Jurkat, Clone E6-1 (cell line): ENCODE measurements around the gene KCNH1.
"Not testable (repeated sequence)": the region's sequence is repeated elsewhere in the genome, so short reads cannot be mapped to it uniquely, and the experiment has no call there.

Source experiments
- DNase-seq: peaks from one replicate; pipeline ENCODE4 v3.0.0-alpha.2; 2011; ENCODE audit warnings: low read depth, low spot score
- H3K4me3 ChIP-seq: 2 replicates; pipeline ENCODE4 v1.5.1; 2011; ENCODE audit warnings: mild to moderate bottlenecking, low read length, control low read depth, moderate library complexity

KCNH1 gene

GRCh38 chr1:210684466-210685294 is 449.3 kb downstream of the KCNH1 start:
- H3K4me3 ChIP-seq = no peak overlapping the region
- no peak for DNase-seq

- DNase-seq = no peak
- no peak overlapping the region for H3K4me3 ChIP-seq
Observed at GRCh38 chr1:210683403-210684047, 450.4 kb downstream of the KCNH1 start.

GRCh38 chr1:210681158-210681557 is 452.8 kb downstream of the KCNH1 start:
- H3K4me3 ChIP-seq = no peak overlapping the region
- DNase-seq = no peak

- DNase-seq = no peak
- H3K4me3 ChIP-seq = no peak overlapping the region
Observed at GRCh38 chr1:210678306-210678705, 455.6 kb downstream of the KCNH1 start.

- H3K4me3 ChIP-seq = no peak overlapping the region
Observed at GRCh38 chr1:210677533-210677932, 456.4 kb downstream of the KCNH1 start.

GRCh38 chr1:210676539-210676938 is 457.4 kb downstream of the KCNH1 start:
- DNase-seq = no peak
- no peak overlapping the region for H3K4me3 ChIP-seq

More at GRCh38 chr1:210677533-210677932, 456.4 kb downstream of the KCNH1 start:
- no peak for DNase-seq

- no peak for DNase-seq
- H3K4me3 ChIP-seq = no peak overlapping the region
Observed at GRCh38 chr1:210674151-210674550, 459.8 kb downstream of the KCNH1 start.

GRCh38 chr1:210669951-210670350 is 464.0 kb downstream of the KCNH1 start:
- no peak for DNase-seq
- H3K4me3 ChIP-seq = no peak overlapping the region

- no peak for DNase-seq
- no peak overlapping the region for H3K4me3 ChIP-seq
Observed at GRCh38 chr1:210663730-210664573, 470.0 kb downstream of the KCNH1 start.

- no peak overlapping the region for H3K4me3 ChIP-seq
- DNase-seq = no peak
Observed at GRCh38 chr1:210662291-210663050, 471.5 kb downstream of the KCNH1 start.

GRCh38 chr1:210661520-210661919 is 472.4 kb downstream of the KCNH1 start:
- not testable (repeated sequence) for DNase-seq, H3K4me3 ChIP-seq

GRCh38 chr1:210657806-210658205 is 476.1 kb downstream of the KCNH1 start:
- DNase-seq = no peak
- H3K4me3 ChIP-seq = no peak overlapping the region

GRCh38 chr1:210655511-210655910 is 478.4 kb downstream of the KCNH1 start:
- no peak for DNase-seq
- H3K4me3 ChIP-seq = no peak overlapping the region

GRCh38 chr1:210654176-210654981 is 479.6 kb downstream of the KCNH1 start:
- no peak overlapping the region for H3K4me3 ChIP-seq
- no peak for DNase-seq

GRCh38 chr1:210653771-210654170 is 480.2 kb downstream of the KCNH1 start:
- no peak overlapping the region for H3K4me3 ChIP-seq
- DNase-seq = peak; percentile 4

- DNase-seq = no peak
- no peak overlapping the region for H3K4me3 ChIP-seq
Observed at GRCh38 chr1:210652329-210652954, 481.5 kb downstream of the KCNH1 start.

- no peak overlapping the region for H3K4me3 ChIP-seq
- no peak for DNase-seq
Observed at GRCh38 chr1:210650403-210650802, 483.5 kb downstream of the KCNH1 start.
